ENCODE results near the gene SEMA4A.
A peak's percentile ranks its signal among the peaks of the same experiment; 100 is the strongest.

Gene SEMA4A

DNA sequence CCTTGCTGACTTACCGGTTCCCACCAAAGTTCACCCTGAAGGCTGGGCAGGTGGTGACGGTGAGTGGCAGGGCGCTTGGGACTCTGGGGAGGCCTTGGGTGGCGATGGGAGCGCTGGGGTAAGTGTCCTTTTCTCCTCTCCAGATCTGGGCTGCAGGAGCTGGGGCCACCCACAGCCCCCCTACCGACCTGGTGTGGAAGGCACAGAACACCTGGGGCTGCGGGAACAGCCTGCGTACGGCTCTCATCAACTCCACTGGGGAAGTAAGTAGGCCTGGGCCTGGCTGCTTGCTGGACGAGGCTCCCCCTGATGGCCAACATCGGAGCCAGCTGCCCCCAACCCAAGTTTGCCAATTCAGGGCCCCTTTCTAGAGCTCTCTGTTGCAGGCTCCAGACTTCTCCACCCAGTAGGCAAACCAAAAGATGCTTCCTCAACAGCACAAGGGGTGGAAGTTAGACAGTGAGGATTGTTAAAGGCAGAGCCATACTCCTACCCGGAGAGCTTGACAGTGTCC lies 16.4 kb upstream of the SEMA4A start:
- DNase-seq, result no peak

- no peak for DNase-seq
These were observed 14.9 kb upstream of the SEMA4A start for GRCh38 chr1:156138458-156138867.

DNA sequence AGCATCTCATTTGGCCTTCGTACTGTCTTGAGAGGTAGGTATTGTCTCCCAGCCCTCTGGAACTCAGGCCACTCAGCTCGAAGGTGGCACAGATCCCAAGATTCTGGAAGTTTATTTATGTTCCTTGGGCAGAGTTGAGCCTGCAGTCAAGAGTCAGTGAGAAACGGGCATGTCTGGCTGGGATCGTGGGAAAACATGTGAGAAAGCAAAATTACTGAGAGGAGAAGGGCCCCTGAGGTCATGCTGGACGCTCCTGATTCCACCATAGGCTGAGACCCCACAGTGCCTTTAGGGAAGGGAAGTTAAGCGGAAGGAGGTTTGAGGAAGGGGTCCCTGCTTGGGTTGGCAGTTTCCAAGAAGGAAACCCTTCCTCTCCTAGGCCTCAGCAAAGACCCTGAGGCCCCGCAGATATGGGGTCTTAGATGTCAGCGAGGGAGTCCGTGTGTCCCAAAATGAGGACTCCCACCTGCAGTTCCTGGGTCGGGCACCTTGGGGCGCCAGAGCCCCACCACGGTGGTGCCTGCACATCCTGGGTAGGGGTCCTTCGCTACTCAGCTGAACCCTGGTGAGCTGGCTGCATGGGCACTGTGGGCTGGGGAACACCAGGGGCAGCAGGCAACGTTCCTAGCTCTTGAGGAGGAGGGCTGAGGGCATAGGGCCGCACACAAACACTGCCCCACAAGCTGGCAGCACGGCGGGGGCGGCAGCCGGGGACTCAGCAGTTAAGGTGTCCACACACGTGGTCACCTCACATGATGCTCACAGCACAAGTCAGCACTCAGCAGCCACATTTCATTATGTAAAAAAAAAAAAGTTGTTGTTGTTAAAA lies 12.3 kb upstream of the SEMA4A start:
- DNase-seq, result no peak

GRCh38 chr1:156143765-156144489 lies 9.5 kb upstream of the SEMA4A start:
- DNase-seq, result no peak

GRCh38 chr1:156144742-156145141 lies 8.6 kb upstream of the SEMA4A start:
- DNase-seq, result no peak

- no peak for DNase-seq
These were observed 7.8 kb upstream of the SEMA4A start for GRCh38 chr1:156145650-156146019.

- peak; percentile 93 for DNase-seq
These were observed 7.2 kb upstream of the SEMA4A start for GRCh38 chr1:156146020-156146768.

- peak; percentile 45 for DNase-seq
These were observed 6.5 kb upstream of the SEMA4A start for GRCh38 chr1:156146769-156147405.

GRCh38 chr1:156148216-156148615 lies 5.2 kb upstream of the SEMA4A start:
- no peak for DNase-seq

DNA sequence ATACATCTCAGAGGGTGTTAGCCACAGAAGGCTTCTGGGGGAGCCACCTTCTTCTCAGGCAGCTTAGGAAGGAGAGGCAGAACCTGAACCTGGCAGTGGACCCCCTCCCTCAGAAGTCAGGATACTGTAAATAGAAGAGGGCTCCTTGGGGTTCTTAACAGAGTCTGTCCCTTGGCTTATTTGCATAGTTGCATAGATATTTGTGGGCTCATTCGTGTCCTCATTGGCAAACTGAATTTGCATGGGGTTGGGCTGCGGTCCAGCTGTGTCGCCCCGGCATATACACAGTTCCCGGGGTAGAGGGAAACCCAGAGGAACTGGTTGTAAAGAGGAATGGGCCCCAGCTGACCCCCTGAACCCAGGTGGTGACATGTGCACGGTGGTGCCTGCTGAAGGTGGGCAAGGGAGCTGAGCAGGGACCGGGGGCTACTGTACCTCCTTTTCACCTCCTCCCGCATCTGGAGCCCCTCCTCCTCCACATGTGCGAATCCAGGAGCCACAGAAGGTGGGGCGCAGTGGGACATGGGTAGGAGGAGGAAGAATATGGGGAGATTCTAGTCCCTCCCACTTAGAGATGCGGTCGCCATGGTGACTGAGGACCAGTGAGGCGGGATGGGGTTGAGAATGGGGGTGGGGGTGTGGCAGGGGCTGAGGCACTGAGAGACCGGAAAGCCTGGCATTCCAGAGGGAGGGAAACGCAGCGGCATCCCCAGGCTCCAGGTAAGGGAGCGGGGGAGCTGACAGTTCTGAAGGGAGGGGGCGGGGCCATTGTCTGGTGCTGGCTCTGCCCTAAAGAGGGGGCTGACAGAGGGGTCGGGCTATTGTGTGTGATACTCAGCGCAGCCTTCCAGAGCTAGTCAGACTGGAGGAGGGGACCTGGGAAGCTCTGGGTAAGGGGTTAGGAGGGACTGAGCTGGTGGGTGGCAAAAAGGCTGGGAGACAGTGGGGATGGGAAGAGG lies 3.7 kb upstream of the SEMA4A start:
- DNase-seq, result no peak

DNA sequence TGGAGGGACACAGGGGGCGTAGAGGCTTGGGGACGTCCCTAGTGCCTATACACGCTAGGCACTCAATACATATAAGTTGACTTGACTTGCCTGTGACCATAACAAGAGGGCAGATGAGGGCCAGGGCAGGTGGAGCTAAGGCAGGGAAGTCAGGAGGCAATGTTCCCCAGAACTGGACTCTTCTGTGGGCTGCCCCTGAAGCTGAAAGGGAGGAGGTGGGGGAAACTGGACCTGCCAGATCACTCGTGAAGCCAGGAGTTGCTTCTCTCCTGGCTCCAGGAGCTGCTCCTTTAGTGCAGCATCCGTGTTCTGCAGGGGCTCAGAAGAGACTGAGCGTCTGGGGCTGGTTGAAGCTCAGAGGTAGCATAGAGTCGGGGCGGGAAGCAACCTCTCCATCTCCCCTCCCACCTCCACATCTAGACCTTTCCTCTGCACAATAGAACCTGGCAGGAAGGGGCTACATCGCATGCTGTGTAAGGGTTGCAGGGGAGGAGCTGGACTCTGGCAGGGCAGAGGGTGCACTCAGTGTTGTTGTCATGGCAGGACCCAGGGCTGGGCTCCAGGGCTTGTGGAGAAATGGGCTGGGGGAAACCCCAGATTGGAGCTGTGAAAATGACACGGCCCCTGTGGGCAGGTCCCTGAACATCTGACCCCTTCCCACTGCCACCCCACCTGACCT lies 2.9 kb upstream of the SEMA4A start:
- no peak for DNase-seq

DNA sequence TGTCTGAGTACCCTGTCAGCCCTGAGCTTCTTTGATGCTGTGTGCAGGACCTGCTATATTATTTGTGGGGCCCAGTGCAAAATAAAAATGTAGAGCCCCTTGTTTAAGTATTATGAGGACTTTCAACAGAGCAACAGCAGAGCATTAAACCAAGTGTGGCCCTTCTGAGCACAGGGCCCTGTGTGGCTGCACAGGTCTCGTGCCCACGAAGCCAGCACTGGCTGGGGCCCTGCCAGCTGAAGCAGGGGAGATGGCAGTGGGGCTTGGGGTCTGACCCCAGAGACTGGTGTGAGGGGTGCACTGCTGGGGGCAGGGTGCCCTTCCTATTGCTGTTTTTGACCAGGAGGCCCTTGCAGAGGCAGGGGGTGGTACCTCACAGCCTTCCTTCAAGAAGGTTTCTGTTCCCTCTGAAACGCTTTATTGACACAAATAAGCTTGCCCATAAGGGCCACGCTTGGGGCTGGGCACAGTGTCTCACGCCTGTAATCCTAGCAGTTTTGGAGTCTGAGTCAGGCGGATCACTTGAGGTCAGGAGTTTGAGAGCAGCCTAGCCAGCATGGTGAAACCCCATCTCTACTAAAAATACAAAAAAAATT lies 2.2 kb upstream of the SEMA4A start:
- no peak for DNase-seq

GRCh38 chr1:156152628-156153027 lies 757 bp upstream of the SEMA4A start:
- peak; percentile 36 for DNase-seq

DNA sequence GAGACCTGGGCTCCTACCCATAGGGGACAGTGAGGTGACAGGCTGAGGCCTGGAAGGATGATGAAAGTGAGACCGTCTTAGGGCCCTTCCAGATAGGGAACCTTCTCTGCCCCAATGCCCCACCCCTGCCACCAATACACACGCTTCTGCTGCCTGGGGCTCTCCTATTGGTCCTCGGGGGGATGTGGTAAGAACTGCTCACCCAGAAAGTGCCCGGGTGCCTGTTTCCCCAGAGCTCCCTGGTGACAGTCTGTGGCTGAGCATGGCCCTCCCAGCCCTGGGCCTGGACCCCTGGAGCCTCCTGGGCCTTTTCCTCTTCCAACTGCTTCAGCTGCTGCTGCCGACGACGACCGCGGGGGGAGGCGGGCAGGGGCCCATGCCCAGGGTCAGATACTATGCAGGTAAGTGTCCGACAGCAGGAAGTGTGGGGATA lies 948 bp downstream of the SEMA4A start:
- DNase-seq, result no peak

GRCh38 chr1:156155756-156156510 lies 2.5 kb downstream of the SEMA4A start:
- no peak for DNase-seq

DNA sequence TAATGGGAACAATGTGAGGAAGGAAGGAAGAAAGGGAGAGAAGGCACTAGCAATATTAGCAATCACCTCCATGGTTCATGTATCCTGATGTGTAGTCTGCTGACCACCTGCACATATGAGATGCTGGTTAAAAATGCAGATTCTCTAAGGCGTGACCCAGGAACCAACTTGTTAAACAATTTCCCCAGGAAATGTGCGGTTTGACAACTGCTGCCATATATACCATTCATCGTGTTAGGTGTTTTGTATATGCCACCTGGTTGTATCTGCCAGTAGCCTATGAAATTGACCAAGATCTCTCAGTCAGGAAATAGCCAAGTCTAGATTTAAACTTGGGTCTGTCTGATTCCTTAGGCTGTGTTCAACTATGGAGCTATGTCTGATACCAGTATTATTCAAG lies 4.1 kb downstream of the SEMA4A start:
- no peak for DNase-seq

DNA sequence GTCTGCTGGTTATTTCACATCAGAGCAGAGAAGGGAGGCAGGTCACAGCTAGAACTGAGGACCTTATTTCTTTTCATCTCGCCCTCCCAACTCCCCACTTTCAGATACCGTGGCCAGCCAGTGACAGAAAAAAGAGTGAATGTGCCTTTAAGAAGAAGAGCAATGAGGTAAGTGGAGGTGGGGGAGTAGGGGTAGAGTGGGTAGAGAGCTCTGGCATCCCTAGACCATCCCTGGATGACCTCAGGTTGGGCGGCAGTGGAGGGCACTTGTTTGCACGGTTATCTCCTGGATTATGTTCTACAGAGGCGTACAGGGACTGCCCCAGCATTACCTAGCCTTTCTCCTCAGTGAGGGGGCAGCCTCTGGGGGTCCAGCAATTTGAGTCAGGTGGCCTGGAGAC lies 4.6 kb downstream of the SEMA4A start:
- DNase-seq, result no peak

DNA sequence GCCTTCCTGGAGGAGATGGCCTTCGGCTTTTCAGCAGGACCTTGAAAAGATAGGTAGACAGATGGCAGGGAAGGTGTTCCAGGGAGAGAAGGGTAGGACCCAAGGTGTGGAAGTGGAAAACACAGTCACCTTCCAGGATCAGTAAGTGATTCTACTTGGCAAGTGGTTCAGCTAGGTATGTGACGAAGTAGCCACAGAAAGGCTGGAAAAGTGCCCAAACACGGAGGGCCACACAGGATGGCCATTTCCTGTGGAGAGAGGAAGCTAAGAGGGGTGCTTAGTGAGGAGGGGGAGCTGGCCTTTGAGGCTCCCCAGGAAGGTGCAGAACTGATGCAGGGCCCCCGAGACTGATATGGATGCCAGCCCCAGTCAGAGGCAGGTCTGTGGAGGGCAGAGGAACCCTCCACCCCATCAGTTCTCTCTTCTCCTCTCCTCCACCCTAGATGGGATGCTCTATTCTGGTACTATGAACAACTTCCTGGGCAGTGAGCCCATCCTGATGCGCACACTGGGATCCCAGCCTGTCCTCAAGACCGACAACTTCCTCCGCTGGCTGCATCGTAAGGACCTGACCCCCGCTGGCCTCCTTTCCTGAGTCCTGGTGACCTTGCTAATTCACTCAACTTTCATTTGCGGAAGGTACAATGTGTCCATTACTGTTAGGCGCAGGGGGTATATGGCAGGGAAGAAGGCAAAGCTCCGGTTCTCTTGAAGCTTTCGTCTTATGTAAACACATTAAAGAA lies 6.8 kb downstream of the SEMA4A start:
- no peak for DNase-seq

DNA sequence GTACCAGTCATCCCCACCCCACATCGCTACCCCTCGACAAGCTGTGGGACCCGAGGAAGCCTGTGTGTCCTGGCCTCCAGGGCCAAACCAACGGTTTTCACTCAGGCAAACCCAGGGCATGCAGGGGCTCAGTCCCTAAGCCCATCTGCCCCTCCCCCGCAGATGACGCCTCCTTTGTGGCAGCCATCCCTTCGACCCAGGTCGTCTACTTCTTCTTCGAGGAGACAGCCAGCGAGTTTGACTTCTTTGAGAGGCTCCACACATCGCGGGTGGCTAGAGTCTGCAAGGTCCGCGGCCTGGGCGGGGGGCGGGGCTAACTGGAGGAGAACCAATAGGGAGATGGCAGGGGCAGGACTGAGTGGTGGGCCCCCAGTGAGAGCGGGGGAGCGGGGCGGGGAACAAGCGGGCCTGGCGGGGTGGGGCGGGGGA lies 7.4 kb downstream of the SEMA4A start:
- DNase-seq, result peak; percentile 70

Data from DMS79 treated with DMSO at 0.1 percent for 48 hours (cell line).